ENCODE results near the gene CDIP1. TPM values are rescaled to one million over a fixed set of nuclear protein-coding genes. Genes with fewer than 3 reads are reported as not detected.
"Not testable (repeated sequence)": the region's sequence is repeated elsewhere in the genome, so short reads cannot be mapped to it uniquely, and the experiment has no call there.

CDIP1 gene
- polyA plus RNA-seq, 1 experiment = 15.2 TPM

- POLR2A ChIA-PET = no interaction called here
- TF ChIP-seq CTCF (IDR thresholded peaks at IDR 0.05; ENCODE audit: insufficient read depth, low read depth, low read length) = no peak
- no peaks in the 10 kb centered on the region for H3K36me3 ChIP-seq (ENCODE audit: control insufficient read depth, insufficient read depth, low read length)
- no peak for DNase-seq (ENCODE audit: low read depth)
- CTCF ChIA-PET = interaction anchor here (0.6 to 2.1 kb wide), 3 partner anchors 9 to 71 kb away, joined by 3 to 10 read pairs (median 6); no protein-coding TSS in a partner anchor
- H3K4me3 ChIP-seq (ENCODE audit: low read depth, low read length) = no peak overlapping the region
- no peaks in the 10 kb centered on the region; the same call in 1 of the 2 replicates for H3K27me3 ChIP-seq (ENCODE audit: control insufficient read depth, insufficient read depth, low read length)
These were observed 37.4 kb upstream of the CDIP1 start for GRCh38 chr16:4576008-4576407.

- H3K27me3 ChIP-seq (ENCODE audit: control insufficient read depth, insufficient read depth, low read length) = no peaks in the 10 kb centered on the region; the same call in 1 of the 2 replicates
- no peaks in the 10 kb centered on the region for H3K36me3 ChIP-seq (ENCODE audit: control insufficient read depth, insufficient read depth, low read length)
- POLR2A ChIA-PET = no interaction called here
- CTCF ChIA-PET = interaction anchor here (0.6 to 2.1 kb wide), 5 partner anchors 10 to 70 kb away, joined by 3 to 10 read pairs (median 3); no protein-coding TSS in a partner anchor
- H3K4me3 ChIP-seq (ENCODE audit: low read depth, low read length) = no peak overlapping the region
- TF ChIP-seq CTCF (IDR thresholded peaks at IDR 0.05; ENCODE audit: insufficient read depth, low read depth, low read length) = no peak
- DNase-seq (ENCODE audit: low read depth) = no peak
These were observed 36.5 kb upstream of the CDIP1 start for GRCh38 chr16:4574919-4575705.

- H3K4me3 ChIP-seq (ENCODE audit: low read depth, low read length); H3K36me3 ChIP-seq (ENCODE audit: control insufficient read depth, insufficient read depth, low read length); H3K27me3 ChIP-seq (ENCODE audit: control insufficient read depth, insufficient read depth, low read length); DNase-seq (ENCODE audit: low read depth); POLR2A ChIA-PET: not testable (repeated sequence)
- CTCF ChIA-PET = interaction anchor here (0.9 to 3.0 kb wide), 4 partner anchors 11 to 67 kb away, joined by 3 to 12 read pairs (median 4); no protein-coding TSS in a partner anchor
These were observed 35.4 kb upstream of the CDIP1 start for GRCh38 chr16:4573926-4574325.

- no peak overlapping the region for H3K4me3 ChIP-seq (ENCODE audit: low read depth, low read length)
- TF ChIP-seq CTCF (IDR thresholded peaks at IDR 0.05; ENCODE audit: insufficient read depth, low read depth, low read length) = no peak
- POLR2A ChIA-PET = no interaction called here
- CTCF ChIA-PET = interaction anchor here (1.2 to 3.0 kb wide), 3 partner anchors 12 to 67 kb away, joined by 4 to 12 read pairs (median 4); no protein-coding TSS in a partner anchor
- H3K27me3 ChIP-seq (ENCODE audit: control insufficient read depth, insufficient read depth, low read length) = 0 out of 2 replicates have a peak, but pooled peaks cover 1% of the 10 kb centered on the region
- no peaks in the 10 kb centered on the region for H3K36me3 ChIP-seq (ENCODE audit: control insufficient read depth, insufficient read depth, low read length)
- no peak for DNase-seq (ENCODE audit: low read depth)
These were observed 34.1 kb upstream of the CDIP1 start for GRCh38 chr16:4572715-4573114.

GRCh38 chr16:4570688-4571321, 32.2 kb upstream of the CDIP1 start:
- DNase-seq (ENCODE audit: low read depth) = no peak
- TF ChIP-seq CTCF (IDR thresholded peaks at IDR 0.05; ENCODE audit: insufficient read depth, low read depth, low read length) = no peak
- H3K27me3 ChIP-seq (ENCODE audit: control insufficient read depth, insufficient read depth, low read length) = 0 out of 2 replicates have a peak, but pooled peaks cover 1% of the 10 kb centered on the region
- no peak overlapping the region for H3K4me3 ChIP-seq (ENCODE audit: low read depth, low read length)
- H3K36me3 ChIP-seq (ENCODE audit: control insufficient read depth, insufficient read depth, low read length) = no peaks in the 10 kb centered on the region
- CTCF ChIA-PET = interaction anchor here (0.9 to 1.2 kb wide), 2 partner anchors 10 to 15 kb away, joined by 4 read pairs; no protein-coding TSS in a partner anchor
- POLR2A ChIA-PET = no interaction called here
